Neural cell (in vitro differentiated cells): ENCODE results near the gene HOXD1. TPM values are rescaled to one million over a fixed set of nuclear protein-coding genes. Genes with fewer than 3 reads are reported as not detected.

ENCODE experiments used
- H2AFZ ChIP-seq: fragments of 200-600, 300-800 bp; sonication (generic), shearing (Covaris generic); 2 replicates; pipeline ENCODE4 v1.6.0; 2014; ENCODE audit warnings: low read depth, mild to moderate bottlenecking, antibody characterized with exemption, low read length, moderate library complexity
- H3F3A ChIP-seq: fragments of 200-600 bp; shearing (Covaris generic); 2 replicates; pipeline ENCODE4 v1.6.1; 2016; ENCODE audit warnings: mild to moderate bottlenecking, moderate library complexity, mixed read lengths, antibody characterized with exemption, low read length; ENCODE audit not compliant: insufficient read depth, poor library complexity, severe bottlenecking
- H3K27ac ChIP-seq: fragments of 200-600, 300-800 bp; sonication (generic), shearing (Covaris generic); 2 replicates; pipeline ENCODE4 v1.5.1; 2014; ENCODE audit warnings: mild to moderate bottlenecking, low read length, moderate library complexity
- H3K27me3 ChIP-seq: fragments of 300-800, 200-600 bp; sonication (generic), shearing (Covaris generic); 2 replicates; pipeline ENCODE4 v1.6.0; 2014; ENCODE audit warnings: mild to moderate bottlenecking, low read depth, low read length, moderate library complexity; ENCODE audit not compliant: insufficient read depth
- H3K36me3 ChIP-seq: fragments of 300-800, 200-600 bp; sonication (generic), shearing (Covaris generic); 2 replicates; pipeline ENCODE4 v1.5.1; 2014; ENCODE audit warnings: mild to moderate bottlenecking, antibody characterized with exemption, low read length, moderate library complexity; ENCODE audit not compliant: insufficient read depth
- H3K4me2 ChIP-seq: fragments of 300-800, 200-600 bp; sonication (generic), shearing (Covaris generic); 2 replicates; pipeline ENCODE4 v1.6.0; 2014; ENCODE audit warnings: mild to moderate bottlenecking, low read length
- H3K4me3 ChIP-seq: fragments of 300-800, 200-600 bp; sonication (generic), shearing (Covaris generic); 2 replicates; pipeline ENCODE4 v1.5.1; 2014; ENCODE audit warnings: mild to moderate bottlenecking, low read length, moderate library complexity
- H3K79me2 ChIP-seq: fragments of 200-600 bp; shearing (Covaris generic); replicated peaks from 2 replicates; pipeline ENCODE4 v1.6.0; 2014; ENCODE audit warnings: mild to moderate bottlenecking, low read length, moderate library complexity; ENCODE audit not compliant: insufficient read depth
- H3K9ac ChIP-seq: fragments of 300-800, 200-600 bp; sonication (generic), shearing (Covaris generic); 2 replicates; pipeline ENCODE4 v1.6.1; 2016; ENCODE audit warnings: mild to moderate bottlenecking, low read length, mixed read lengths
- H3K9me2 ChIP-seq: fragments of 200-600 bp; shearing (Covaris generic); 2 replicates; pipeline ENCODE4 v1.6.1; 2016; ENCODE audit warnings: mild to moderate bottlenecking, low read length, mixed read lengths; ENCODE audit not compliant: insufficient read depth
- H3K9me3 ChIP-seq: fragments of 200-600, 300-800 bp; sonication (generic), shearing (Covaris generic); 2 replicates; pipeline ENCODE4 v1.6.1; 2016; ENCODE audit warnings: mild to moderate bottlenecking, mixed run types, low read length, moderate library complexity, mixed read lengths
- H4K20me1 ChIP-seq: fragments of 200-600 bp; shearing (Covaris generic); 2 replicates; pipeline ENCODE4 v1.6.1; 2016; ENCODE audit warnings: mild to moderate bottlenecking, mixed run types; ENCODE audit not compliant: insufficient read depth
- CTCF ChIP-seq: fragments of 450-650 bp; IDR thresholded peaks from 2 replicates; pipeline ENCODE4 v1.5.1; 2014; ENCODE audit warnings: antibody characterized with exemption, mild to moderate bottlenecking, moderate library complexity; ENCODE audit not compliant: poor library complexity, severe bottlenecking
- EP300 ChIP-seq: fragments of 450-650 bp; conservative IDR thresholded peaks from 2 replicates; pipeline ENCODE4 v1.6.1; 2014; ENCODE audit warnings: antibody characterized with exemption, mild to moderate bottlenecking, moderate library complexity; ENCODE audit not compliant: poor library complexity, severe bottlenecking
- EZH2 ChIP-seq: fragments of 200-600, 300-800 bp; shearing (Covaris generic), sonication (generic); IDR thresholded peaks from 2 replicates; pipeline ENCODE4 v1.6.1; 2014; ENCODE audit warnings: antibody characterized with exemption, low read length, borderline replicate concordance, mild to moderate bottlenecking; ENCODE audit not compliant: insufficient read depth, poor library complexity, severe bottlenecking
- MXI1 ChIP-seq: fragments of 450-650 bp; conservative IDR thresholded peaks from 2 replicates; pipeline ENCODE4 v1.6.1; 2014; ENCODE audit warnings: antibody characterized with exemption, mild to moderate bottlenecking; ENCODE audit not compliant: poor library complexity, severe bottlenecking
- POLR2AphosphoS5 ChIP-seq: IDR thresholded peaks from 2 replicates; pipeline ENCODE4 v1.6.1; 2012
- RAD21 ChIP-seq: fragments of 450-650 bp; conservative IDR thresholded peaks from 2 replicates; pipeline ENCODE4 v1.6.1; 2014; ENCODE audit warnings: antibody characterized with exemption, mild to moderate bottlenecking, moderate library complexity
- SMC3 ChIP-seq: fragments of 450-650 bp; conservative IDR thresholded peaks from 2 replicates; pipeline ENCODE4 v1.6.1; 2014; ENCODE audit warnings: antibody characterized with exemption, mild to moderate bottlenecking, moderate library complexity; ENCODE audit not compliant: poor library complexity
- TAF1 ChIP-seq: IDR thresholded peaks from 2 replicates; pipeline ENCODE4 v1.6.1; 2012; ENCODE audit warnings: low read depth
- polyA plus RNA-seq: library from polyadenylated mRNA; depleted of rRNA; stranded (reverse); fragments of >200 nt; gene quantifications from 2 replicates; pipeline ENCODE4 v1.2.3, GENCODE V29; 2014
- TF ChIP-seq, protein P1 (sequence below): IDR thresholded peaks from 2 replicates; pipeline ENCODE4 v1.6.1; 2012; ENCODE audit warnings: borderline replicate concordance

Gene HOXD1
- polyA plus RNA-seq, 1 donor from 2014 or later: not detected

GRCh38 chr2:176175709-176176607 is 12.5 kb upstream of the HOXD1 start:
- TF ChIP-seq, protein P1, sequence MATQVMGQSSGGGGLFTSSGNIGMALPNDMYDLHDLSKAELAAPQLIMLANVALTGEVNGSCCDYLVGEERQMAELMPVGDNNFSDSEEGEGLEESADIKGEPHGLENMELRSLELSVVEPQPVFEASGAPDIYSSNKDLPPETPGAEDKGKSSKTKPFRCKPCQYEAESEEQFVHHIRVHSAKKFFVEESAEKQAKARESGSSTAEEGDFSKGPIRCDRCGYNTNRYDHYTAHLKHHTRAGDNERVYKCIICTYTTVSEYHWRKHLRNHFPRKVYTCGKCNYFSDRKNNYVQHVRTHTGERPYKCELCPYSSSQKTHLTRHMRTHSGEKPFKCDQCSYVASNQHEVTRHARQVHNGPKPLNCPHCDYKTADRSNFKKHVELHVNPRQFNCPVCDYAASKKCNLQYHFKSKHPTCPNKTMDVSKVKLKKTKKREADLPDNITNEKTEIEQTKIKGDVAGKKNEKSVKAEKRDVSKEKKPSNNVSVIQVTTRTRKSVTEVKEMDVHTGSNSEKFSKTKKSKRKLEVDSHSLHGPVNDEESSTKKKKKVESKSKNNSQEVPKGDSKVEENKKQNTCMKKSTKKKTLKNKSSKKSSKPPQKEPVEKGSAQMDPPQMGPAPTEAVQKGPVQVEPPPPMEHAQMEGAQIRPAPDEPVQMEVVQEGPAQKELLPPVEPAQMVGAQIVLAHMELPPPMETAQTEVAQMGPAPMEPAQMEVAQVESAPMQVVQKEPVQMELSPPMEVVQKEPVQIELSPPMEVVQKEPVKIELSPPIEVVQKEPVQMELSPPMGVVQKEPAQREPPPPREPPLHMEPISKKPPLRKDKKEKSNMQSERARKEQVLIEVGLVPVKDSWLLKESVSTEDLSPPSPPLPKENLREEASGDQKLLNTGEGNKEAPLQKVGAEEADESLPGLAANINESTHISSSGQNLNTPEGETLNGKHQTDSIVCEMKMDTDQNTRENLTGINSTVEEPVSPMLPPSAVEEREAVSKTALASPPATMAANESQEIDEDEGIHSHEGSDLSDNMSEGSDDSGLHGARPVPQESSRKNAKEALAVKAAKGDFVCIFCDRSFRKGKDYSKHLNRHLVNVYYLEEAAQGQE: no peak
- TF ChIP-seq EP300 (no peak), EZH2 (no peak), TAF1 (no peak), POLR2AphosphoS5 (no peak), CTCF (no peak), SMC3 (no peak), RAD21 (no peak), MXI1 (no peak)
- no peaks in the 10 kb centered on the region for H3K9me3 ChIP-seq
- no peak overlapping the region for H3K4me3 ChIP-seq
- H3K27me3 ChIP-seq: peaks cover 100% of the 10 kb centered on the region
- H3K36me3 ChIP-seq: no peaks in the 10 kb centered on the region
- H3F3A ChIP-seq: no peaks in the 10 kb centered on the region
- H3K9me2 ChIP-seq: no peaks in the 10 kb centered on the region
- H3K79me2 ChIP-seq: no peaks in the 10 kb centered on the region
- no peak overlapping the region for H3K4me2 ChIP-seq
- no peak overlapping the region for H2AFZ ChIP-seq
- H4K20me1 ChIP-seq: no peaks in the 10 kb centered on the region
- H3K27ac ChIP-seq: no peak overlapping the region
- H3K9ac ChIP-seq: no peak overlapping the region

- H2AFZ ChIP-seq: no peak overlapping the region
- H3K27ac ChIP-seq: no peak overlapping the region
- no peak for TF ChIP-seq EZH2
- no peak for TF ChIP-seq TAF1
- no peak for TF ChIP-seq RAD21
- peak; percentile 28 for TF ChIP-seq POLR2AphosphoS5
- peak overlapping the region; percentile 49 for H3K9ac ChIP-seq
- H3K9me2 ChIP-seq: no peaks in the 10 kb centered on the region
- H3K4me3 ChIP-seq: peak overlapping the region; percentile 67
- H3K27me3 ChIP-seq: peaks cover 100% of the 10 kb centered on the region
- no peaks in the 10 kb centered on the region for H3F3A ChIP-seq
- H3K36me3 ChIP-seq: no peaks in the 10 kb centered on the region
- H3K9me3 ChIP-seq: no peaks in the 10 kb centered on the region
- no peaks in the 10 kb centered on the region for H3K79me2 ChIP-seq
- H3K4me2 ChIP-seq: peak overlapping the region; percentile 25
- no peaks in the 10 kb centered on the region for H4K20me1 ChIP-seq
Measured at GRCh38 chr2:176177580-176178037, 10.9 kb upstream of the HOXD1 start.
